AG09319 (cell line): ENCODE results near the gene NME2.
"Not testable (repeated sequence)": the region's sequence is repeated elsewhere in the genome, so short reads cannot be mapped to it uniquely, and the experiment has no call there.

ENCODE experiments used
- DNase-seq: peaks from one replicate; pipeline ENCODE4 v3.0.0-alpha.2; 2010; ENCODE audit warnings: low read depth; ENCODE audit errors: extremely low read depth
- CTCF ChIP-seq: IDR thresholded peaks from 2 replicates; pipeline ENCODE4 v1.5.1; 2011; ENCODE audit warnings: low read depth, mild to moderate bottlenecking, inconsistent platforms, low read length, moderate library complexity

Gene NME2

GRCh38 chr17:51169340-51169739 lies 3.1 kb downstream of the NME2 start:
- TF ChIP-seq CTCF = no peak
- DNase-seq = no peak

- no peak for TF ChIP-seq CTCF
- DNase-seq = no peak
Measured at GRCh38 chr17:51170736-51171135, 4.5 kb downstream of the NME2 start.

GRCh38 chr17:51172030-51172429 lies 5.8 kb downstream of the NME2 start:
- DNase-seq = not testable (repeated sequence)

GRCh38 chr17:51180486-51180885 lies 14.3 kb downstream of the NME2 start:
- DNase-seq = no peak
- no peak for TF ChIP-seq CTCF

GRCh38 chr17:51184124-51184523 lies 17.9 kb downstream of the NME2 start:
- no peak for DNase-seq
- no peak for TF ChIP-seq CTCF

GRCh38 chr17:51185763-51186332 lies 19.6 kb downstream of the NME2 start:
- TF ChIP-seq CTCF = no peak
- no peak for DNase-seq

GRCh38 chr17:51188271-51188833 lies 22.1 kb downstream of the NME2 start:
- no peak for DNase-seq
- TF ChIP-seq CTCF = no peak

GRCh38 chr17:51189162-51189561 lies 23.0 kb downstream of the NME2 start:
- no peak for DNase-seq

More at GRCh38 chr17:51189162-51189561, 23.0 kb downstream of the NME2 start:
- no peak for TF ChIP-seq CTCF
